GM18951 (cell line): ENCODE results near the gene CFB.
"Not testable (repeated sequence)": the region's sequence is repeated elsewhere in the genome, so short reads cannot be mapped to it uniquely, and the experiment has no call there.

Experiments
- POLR2A ChIP-seq: IDR thresholded peaks from 4 replicates; pipeline ENCODE4 v1.6.1; 2011; ENCODE audit warnings: mild to moderate bottlenecking; ENCODE audit not compliant: insufficient read length, insufficient read depth; ENCODE audit errors: extremely low read depth
- in situ Hi-C: fragments of 300-500 bp; cut with MboI; formaldehyde crosslinking; loops from one replicate; pipeline ENCODE4 v1.12.0; 2022; ENCODE audit warnings: low sequenced_read_pairs, mixed read lengths, inconsistent platforms; ENCODE audit not compliant: unreplicated experiment

Gene CFB

GRCh38 chr6:31966997-31967925 is 21.4 kb downstream of the CFB start:
- in situ Hi-C loops, result no loop called here
- no peak for TF ChIP-seq POLR2A

GRCh38 chr6:31967926-31968320 is 22.0 kb downstream of the CFB start:
- no peak for TF ChIP-seq POLR2A
- in situ Hi-C loops, result no loop called here

DNA sequence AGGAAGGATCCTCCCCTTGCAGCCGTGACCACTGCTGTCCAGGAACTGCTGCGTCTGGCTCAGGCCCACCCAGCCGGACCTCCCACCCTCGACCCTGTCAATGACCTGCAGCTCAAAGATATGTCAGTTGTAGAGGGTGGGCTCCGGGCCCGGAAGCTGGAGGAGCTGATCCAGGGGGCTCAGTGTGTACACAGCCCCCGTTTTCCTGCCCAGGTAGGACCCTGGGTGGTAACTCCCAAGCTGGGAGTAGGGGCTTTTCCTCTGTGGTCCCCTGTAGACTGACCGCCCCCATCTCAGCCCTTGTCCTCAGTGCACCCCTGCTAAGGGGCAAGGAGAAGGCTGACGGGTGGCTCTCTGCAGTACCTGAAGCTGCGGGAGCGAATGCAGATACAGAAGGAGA is 22.4 kb downstream of the CFB start:
- no peak for TF ChIP-seq POLR2A

GRCh38 chr6:31968791-31969711 is 23.2 kb downstream of the CFB start:
- in situ Hi-C loops, result no loop called here

More for the DNA sequence above, 22.4 kb downstream of the CFB start:
- in situ Hi-C loops, result no loop called here

DNA sequence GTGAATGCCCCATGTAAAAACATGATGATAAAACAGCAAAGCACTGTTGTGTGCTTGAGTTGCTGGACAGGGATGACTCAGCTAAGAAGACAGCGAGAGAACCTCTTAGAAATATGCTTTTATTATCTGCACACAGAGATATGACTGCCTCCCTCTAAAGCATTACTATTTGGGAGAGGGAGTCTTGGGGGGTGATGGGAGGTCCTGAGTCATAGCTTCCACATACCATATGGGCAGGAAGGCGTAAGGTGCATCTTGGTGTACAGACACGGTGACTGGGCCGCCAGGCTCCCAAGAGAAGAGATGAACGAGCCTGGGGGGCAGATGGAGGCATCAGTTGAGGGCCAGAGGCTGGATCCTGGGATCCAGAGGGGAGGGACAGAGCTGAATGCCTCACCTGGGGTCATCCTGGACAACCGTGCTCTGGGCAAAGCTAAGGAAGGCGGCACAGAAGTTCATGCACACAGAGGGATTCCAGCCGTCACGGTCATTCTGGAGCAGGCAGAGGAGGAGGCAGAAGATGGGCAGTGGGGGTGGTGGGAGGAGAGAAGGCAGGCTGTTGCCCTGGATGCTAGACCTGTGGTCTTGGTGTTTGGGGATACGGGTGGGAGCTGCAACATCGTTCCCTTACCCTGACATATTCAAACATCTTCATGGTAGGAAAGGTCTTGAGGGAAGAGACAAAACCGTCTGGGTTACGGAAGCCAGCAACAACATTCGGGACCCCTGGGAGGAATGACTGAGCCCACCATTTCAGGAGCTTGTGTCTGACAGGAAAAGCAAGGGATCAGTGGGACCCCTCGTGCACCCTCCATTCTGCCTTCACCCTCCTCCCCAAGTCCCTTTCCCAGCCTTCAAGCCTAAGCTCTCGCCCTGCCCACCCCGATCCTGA is 24.1 kb downstream of the CFB start:
- in situ Hi-C loops, result no loop called here
- TF ChIP-seq POLR2A, result peak; percentile 4

More at GRCh38 chr6:31968791-31969711, 23.2 kb downstream of the CFB start:
- TF ChIP-seq POLR2A, result no peak

- in situ Hi-C loops, result no loop called here
- TF ChIP-seq POLR2A, result no peak
Measured at GRCh38 chr6:31970604-31971271, 24.8 kb downstream of the CFB start.

DNA sequence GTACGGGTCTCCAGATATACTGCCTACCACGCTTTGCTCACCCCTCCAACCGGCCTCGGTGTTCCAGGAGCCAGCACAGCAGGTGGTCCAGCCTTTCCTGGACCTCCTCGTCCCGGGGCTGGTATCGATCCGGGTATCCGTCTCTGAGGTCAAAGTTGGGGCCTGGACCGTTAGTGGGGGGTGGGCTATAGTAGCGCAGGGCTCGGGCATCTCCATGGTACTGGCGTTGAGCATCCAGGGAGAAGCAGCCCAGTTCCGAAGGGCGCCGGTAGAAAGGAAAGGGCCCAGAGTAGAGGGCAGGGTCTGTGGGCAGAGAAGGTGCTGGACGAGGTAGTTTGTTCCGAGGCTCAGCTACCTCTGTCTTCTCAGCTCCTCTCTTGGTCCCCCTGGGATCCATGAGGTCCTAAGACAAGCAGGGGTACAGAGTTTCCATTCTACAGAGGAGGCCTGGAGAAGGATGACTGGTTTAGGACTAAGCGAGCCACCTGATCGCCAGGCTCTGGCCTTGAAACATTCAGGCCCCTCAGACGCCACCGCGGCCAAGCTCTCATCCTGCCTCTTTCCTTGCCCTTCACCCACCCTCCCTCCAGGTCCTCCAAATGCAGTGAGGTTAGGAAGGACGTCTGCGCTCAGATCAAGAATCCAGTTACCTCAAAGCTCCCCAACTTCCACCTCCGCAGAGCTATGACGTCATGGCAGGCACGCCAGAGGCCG is 25.5 kb downstream of the CFB start:
- in situ Hi-C loops, result no loop called here
- no peak for TF ChIP-seq POLR2A

- peak; percentile 62 for TF ChIP-seq POLR2A
- in situ Hi-C loops, result no loop called here
Measured at GRCh38 chr6:31971993-31972708, 26.3 kb downstream of the CFB start, which contains the start of gene DXO. DXO (minus strand) TSS chr6:31972138; CDS start chr6:31971675, 463 bp downstream.

DNA sequence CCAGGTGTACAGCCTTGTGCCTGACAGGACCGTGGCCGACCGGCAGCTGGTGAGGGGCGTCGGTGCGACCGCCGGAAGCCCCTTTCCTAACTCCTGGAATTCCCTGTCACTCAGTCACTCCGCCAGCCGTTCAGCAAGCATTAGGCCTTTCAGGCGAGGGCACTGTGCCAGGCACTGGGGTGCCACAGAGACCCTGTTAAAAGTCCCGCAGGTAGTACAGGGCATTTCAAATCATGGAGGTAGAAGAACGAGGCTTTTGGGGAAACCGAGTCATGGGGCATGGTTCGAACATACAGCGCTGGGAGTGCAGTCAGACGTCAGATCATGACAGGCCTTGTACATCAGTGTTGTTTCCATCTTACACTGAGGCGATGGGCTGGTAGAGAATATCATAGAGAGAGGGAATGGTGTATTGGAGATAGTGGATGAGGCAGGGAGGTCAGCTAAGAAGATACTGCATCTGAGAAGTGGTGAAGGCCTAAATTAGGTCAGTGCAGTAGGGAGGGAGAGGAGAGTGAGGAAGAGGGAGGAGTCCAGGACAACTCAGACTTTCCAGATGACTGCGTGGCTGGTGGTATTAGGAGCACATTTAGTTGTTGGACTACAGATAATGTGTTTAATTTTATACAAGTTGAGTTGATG is 26.9 kb downstream of the CFB start:
- TF ChIP-seq POLR2A, result no peak

DNA sequence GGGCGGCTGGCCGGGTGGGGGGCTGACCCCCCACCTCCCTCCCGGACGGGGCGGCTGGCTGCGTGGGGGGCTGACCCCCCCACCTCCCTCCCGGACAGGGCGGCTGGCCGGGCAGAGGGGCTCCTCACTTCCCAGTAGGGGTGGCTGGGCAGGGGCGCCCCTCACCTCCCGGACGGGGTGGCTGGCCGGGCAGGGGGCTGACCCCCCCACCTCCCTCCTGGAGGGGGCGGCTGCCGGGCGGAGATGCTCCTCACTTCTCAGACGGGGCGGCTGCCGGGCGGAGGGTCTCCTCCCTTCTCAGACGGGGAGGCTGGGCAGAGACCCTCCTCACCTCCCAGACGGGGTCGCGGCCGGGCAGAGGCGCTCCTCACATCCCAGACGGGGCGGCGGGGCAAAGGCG is 30.2 kb downstream of the CFB start:
- in situ Hi-C loops, result not testable (repeated sequence)

More for the DNA sequence above, 26.9 kb downstream of the CFB start:
- in situ Hi-C loops, result no loop called here
